HS-27A (cell line): ENCODE results near the gene INPP4B.

Experiments used
- DNase-seq: peaks from one replicate; pipeline ENCODE4 v3.0.0-alpha.2; 2012; ENCODE audit warnings: low read depth, missing footprints

INPP4B gene

GRCh38 chr4:142348613-142349021, 497.5 kb downstream of the INPP4B start:
- DNase-seq = no peak

- no peak for DNase-seq
Measured at GRCh38 chr4:142347241-142347640, 498.9 kb downstream of the INPP4B start.

- no peak for DNase-seq
Measured at GRCh38 chr4:142345924-142346323, 500.2 kb downstream of the INPP4B start.

DNA sequence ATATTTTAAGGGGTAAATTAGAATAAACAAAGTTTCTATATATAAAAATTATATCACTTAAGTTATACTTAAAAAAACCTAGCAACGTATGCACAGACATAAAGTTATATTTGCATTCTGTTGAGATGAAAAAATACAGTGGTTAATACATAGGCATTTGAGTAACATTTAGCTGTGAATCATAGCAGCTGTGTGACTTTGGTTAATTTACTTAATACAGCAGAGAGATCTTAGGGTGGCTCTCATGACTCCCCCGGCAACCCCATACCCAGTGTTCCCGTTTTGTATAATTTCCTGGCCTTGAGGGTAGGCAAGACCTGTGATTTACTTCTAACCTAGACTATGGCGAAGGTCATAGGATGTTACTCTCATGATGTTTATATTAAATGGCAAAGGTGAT, 504.8 kb downstream of the INPP4B start:
- no peak for DNase-seq

GRCh38 chr4:142339053-142339452, 507.0 kb downstream of the INPP4B start:
- DNase-seq = no peak

DNA sequence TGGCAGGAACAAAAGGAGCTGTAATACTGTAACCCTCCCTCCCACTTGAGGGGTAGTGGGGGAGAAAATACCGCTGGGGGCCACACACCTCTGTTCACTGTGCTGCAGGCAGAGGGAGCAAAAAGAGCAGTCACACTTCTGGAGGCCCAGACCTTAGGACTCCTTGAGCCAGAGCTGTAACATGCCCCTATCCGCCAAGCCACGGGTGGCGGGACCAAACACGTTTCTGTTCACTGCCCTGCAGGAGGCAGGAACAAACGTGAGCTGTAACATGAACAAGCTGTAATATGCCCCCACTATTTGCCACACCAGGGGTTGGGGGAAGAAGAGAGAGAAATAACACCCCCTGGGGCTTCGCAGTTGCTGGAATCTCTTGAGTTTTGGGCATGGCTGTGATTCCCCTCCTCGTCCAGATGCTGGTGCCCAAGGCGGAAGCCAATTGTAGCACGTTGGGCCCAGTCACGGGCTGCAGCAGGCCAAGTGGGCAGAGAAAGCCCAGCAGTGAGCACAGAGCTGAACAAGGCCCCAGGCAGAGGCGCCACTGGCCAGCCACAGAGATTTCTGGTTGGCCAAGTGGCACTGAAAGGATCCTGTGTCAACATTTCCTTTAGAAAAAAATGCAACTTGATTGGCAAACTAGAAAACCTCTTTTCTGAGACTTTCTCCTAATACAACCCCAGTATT, 509.7 kb downstream of the INPP4B start:
- DNase-seq = no peak

GRCh38 chr4:142334931-142335330, 511.2 kb downstream of the INPP4B start:
- DNase-seq = no peak

DNA sequence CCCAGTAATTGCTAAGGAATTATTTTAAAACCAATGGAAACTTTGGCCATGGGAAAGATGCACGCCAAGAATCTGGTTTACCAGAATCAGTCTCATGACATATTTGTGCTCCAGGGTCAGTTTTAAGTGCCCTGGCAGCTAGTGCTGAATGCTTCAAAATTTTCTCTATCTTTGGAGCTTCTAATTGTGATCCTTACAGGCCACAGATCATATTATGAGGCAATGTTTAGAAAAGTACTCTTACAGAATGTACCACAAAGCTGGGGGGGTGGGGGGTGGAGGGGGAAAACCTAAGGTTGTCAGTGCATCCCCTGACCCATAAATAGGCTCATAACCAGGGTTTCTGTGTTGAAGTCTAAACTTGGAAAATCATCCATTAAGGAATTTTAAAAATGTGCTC, 514.5 kb downstream of the INPP4B start:
- DNase-seq = no peak

DNA sequence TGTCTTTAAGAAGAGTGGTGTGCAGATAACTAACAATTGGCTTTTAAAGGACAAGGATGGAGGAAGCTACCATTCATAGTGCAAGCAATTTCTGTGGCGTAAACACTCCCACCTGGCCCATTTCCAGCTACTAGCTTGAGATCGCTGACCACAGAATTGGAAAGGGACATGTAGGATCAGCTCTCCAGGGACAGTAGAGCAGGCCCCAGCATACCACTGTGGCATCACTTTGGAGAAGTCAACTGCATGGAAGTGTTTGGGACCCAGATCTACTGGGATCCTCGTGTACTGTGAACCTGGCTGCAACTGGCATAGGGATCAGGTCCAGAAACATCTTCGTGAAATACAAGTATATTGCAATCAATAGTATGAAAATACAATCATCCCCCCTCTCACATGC, 515.0 kb downstream of the INPP4B start:
- DNase-seq = no peak

- no peak for DNase-seq
Measured at GRCh38 chr4:142330311-142330710, 515.8 kb downstream of the INPP4B start.

GRCh38 chr4:142329313-142329712, 516.8 kb downstream of the INPP4B start:
- no peak for DNase-seq

DNA sequence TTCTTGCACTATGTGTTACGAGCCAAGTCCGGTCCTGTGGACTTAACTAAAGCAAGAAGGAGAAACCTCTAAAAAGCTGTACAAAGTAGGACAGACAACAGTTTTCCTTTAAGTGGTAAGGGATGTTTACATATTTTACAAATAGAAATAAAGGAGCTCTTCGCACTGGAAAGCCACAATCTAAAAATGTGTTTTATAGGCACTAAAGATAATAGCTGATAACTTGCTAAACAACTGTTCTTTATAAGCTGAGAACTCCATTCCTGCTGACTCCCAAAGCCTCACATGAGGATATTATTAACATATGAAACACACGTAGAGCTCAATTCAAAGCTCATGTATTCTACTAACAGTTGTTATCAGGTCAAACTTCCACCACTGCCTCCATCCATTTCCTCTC, 519.9 kb downstream of the INPP4B start:
- no peak for DNase-seq

GRCh38 chr4:142324572-142324971, 521.5 kb downstream of the INPP4B start:
- no peak for DNase-seq

DNA sequence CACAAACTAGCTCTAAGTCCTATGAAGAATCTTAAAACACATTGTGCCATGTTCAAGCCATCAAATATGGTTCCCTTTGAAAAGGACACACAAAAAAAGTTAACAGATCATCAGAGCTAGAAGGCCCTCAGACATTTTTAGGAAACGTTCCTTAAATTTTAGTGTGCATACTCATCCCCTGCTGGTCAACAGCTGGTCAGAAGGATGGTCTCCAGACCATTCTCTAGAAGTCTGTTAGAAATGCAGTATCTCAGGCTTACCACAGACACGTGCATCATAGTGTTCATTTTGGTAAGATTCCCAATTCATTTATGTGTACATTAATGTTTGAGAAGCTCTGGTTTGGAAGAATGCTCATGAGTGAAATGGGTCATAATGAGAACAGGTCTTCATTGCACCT, 523.1 kb downstream of the INPP4B start:
- no peak for DNase-seq

DNA sequence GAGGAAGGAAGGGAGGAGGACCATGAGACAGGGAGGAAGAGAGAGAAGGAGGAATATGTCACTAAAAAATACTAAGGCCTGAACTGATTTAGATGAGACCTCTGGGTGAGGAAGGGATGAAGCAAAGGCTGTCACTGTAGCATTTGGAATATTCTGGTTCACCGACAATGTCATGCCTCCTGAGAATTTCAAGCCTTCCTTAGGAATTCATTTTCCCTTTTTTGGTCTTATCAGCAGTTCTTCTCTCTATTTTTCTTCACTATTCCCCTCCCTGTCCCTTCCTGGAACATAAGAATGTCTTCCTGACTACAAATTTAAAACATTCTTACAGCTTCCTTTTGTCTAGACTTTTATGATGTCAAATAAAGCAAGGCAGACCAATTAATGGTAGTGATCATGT, 527.8 kb downstream of the INPP4B start:
- DNase-seq = no peak

DNA sequence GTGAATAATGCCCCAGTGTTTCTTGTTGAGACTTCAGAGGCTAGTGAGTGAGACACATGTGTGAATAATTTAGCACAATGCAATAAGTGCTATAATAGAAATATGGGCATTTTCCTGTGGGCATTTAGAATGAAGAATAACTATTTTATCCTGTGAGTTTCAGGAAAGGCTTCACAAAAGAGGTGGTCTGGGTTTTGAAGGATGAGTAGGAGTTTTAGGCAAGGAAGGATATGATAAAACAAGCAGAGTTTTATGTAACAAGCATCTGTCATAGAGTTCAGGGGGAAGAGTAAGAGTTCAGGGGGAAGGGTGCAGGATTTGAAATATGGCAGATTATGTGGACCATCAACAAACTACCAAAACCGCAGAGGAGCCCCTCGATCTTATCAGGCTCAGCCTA, 529.2 kb downstream of the INPP4B start:
- DNase-seq = no peak

- no peak for DNase-seq
Measured at GRCh38 chr4:142316025-142316424, 530.1 kb downstream of the INPP4B start.

DNA sequence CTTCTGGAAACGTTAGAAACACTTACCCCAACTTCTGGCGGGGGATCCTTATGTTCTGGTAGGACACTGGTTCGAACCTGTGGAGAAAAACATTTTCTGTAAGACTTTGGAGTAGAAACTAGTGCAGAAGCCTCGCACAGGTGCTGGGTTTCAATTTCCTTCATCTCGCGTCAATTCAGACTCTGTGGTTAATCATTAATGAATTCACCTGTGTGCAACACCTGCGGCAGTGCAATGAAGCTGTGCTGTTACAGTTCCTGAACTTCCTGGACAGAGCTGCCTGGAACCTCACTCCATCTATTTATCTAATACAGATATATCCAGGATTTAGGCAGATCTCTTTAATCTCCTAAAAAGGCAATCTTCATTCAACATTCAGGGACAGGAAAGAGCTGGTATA, 531.4 kb downstream of the INPP4B start:
- no peak for DNase-seq

DNA sequence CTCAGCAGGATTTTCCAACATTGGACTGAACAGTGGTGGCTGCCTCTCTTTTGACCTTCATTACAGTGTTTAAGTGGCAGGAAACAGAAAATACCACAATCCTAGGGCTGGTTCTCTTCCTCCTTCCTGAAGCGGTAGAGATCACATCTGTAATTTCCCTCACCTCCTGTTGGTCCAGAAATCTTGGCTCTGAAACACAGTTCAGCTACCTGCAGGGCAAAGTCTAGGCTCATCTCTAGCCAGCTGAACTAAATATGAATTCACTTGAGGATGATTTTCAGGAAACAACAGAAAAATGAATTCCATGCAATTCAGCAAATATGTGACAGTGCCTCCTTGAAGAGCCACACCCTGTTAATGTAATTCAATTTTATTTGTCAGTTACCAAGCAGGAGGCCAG, 531.9 kb downstream of the INPP4B start:
- no peak for DNase-seq

- no peak for DNase-seq
Measured at GRCh38 chr4:142312391-142312790, 533.7 kb downstream of the INPP4B start.

DNA sequence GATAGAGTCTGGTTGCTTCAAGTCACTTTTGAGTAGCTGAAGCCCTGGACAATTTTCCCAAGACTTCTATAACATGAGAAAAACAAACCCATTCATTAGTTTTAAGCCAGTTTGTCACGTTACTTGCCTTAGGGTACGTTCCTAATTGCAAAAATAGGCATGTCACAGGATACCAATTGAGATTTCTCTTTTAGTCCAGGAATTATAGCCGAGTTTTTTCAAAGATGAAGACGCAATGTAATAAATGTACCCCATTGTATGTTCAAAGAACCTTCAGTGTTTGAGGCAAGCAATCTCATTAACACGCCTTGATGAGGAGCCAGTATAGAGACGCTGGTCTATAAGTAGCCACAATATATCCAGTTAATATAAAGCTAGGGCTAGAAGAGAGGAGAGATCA, 534.2 kb downstream of the INPP4B start:
- DNase-seq = no peak

GRCh38 chr4:142309772-142310171, 536.3 kb downstream of the INPP4B start:
- no peak for DNase-seq

DNA sequence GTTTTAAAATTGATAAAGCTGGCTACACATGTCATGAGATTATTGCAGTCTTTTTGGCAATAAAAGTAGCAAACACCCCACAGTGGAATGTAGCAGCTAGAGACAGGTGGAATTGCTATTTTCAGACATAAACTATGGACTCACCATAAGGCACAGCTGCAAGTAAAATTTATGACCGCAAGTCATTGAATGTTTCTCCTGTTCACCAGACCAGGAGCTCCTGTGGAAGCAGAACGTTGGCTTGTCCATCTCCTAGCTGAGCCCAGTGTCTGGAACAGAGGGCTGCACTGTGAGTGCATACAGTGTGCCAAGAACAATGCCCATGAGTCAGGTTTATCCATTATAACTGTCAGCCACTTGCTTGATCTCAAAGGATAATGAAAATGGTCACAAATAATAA, 538.2 kb downstream of the INPP4B start:
- DNase-seq = no peak

GRCh38 chr4:142297313-142297712, 548.8 kb downstream of the INPP4B start:
- DNase-seq = no peak

DNA sequence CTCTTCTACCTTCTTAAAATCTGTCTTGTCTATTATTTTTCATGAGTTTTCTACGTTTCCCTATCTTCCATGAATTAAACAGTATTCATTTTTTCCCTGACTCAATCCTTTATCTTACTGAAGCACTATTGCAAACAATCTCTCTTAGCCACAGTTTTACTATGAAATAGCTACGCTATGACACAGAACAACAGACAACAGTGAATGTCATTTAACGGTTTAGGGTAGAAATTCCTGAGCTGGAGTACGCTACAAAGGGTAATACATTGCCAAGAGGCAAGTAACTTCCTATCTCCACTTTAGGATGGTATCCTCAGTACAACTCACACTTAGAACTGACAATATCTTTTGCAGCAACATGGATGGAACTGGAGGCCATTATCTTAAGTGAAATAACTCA, 552.6 kb downstream of the INPP4B start:
- no peak for DNase-seq
